ENCODE results near the gene MADD.

MADD gene

DNA sequence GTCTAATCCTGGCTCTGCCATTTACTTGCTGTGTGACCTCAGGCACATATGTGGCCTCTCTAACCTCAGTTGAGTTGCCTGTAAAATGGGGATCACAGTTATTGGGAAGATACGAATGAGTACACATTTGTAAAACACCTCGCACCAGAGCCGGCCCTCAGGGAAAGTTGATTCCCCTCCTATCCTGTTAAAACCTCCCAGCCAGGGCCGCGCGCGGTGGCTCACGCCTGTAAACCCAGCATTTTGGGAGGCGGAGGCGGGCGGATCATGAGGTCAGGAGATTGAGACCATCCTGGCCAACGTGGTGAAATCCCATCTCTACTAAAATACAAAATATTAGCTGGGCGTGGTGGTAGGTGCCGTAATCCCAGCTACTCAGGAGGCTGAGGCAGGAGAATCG is 90.4 kb downstream of the MADD start:
- DNase-seq: no peak

DNA sequence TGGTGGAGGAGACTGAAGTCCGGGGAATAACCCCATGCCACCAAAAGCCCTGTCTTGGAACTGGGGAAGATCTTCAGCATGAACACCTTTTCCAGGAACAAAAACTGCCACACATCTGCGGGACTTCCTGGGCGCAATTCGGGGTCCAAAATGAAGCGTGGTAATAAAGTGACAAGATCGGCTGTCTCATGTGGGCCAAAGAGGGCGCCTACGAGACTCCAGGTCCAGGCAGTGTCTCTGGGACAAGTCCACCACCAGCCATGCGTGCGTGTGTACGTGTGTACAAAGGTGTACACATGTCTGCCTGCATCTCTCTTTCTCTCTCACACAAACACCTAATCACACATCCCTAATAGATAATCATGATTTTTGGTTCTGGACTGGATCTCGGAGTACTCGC is 91.5 kb downstream of the MADD start:
- DNase-seq: no peak

DNA sequence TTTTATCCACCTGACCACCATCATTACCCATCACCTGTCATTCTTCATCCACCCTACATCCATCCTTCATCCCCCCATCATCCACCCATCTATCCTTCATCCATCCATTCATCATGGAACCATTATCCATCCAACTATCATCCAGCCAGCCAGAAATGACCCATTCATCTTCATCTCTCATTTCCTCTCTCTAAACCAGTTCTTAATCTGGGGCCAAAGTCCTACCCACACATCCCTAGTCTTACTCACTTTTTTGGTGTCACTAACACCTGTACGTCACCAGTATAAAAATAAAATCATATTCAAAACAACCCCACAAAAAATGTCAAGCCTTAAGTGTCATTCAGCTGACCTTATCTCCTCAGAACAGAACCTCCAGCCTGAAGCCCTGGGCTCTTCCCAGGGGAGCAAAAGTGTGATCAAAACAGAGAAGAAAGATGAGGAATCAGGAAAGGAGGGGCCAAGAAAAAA is 96.1 kb downstream of the MADD start:
- no peak for DNase-seq

DNA sequence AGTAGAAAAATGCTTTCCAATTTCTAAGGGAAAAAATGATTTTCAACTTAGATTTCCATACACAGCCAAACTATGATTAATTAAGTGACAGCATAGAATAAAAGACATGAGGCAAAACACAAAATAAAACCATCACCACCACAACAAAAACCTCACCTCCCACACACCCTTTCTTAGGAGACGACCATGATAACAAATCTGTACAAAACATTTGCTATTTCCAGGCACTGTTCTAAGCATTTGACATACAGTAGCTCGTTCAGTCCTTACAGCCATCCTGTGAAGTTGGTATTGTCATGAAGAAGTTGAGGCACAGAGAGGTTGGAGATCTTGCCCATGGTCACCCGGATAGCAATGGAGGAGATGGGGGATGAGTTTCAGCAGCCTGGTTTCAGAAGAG is 99.7 kb downstream of the MADD start:
- no peak for DNase-seq

DNA sequence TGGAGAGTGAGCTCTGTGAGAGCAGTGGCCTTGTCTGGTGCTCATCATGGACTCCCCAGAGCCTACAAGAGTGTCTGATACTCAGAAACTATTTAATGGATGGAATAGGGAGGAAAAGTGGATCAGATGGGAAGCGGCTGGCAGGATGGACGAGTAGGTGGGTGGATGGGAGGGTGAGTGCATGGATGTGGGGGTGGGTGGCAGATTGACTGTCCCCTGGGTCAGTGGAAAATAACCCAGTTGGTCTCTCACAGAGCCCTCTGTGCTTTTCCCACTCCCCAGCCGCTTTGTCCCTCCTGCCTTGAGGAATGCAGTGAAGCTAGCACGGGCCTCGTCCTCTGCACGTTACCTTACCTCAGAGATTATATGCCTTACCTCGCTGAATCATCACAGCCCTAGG is 102.5 kb downstream of the MADD start:
- DNase-seq: no peak

DNA sequence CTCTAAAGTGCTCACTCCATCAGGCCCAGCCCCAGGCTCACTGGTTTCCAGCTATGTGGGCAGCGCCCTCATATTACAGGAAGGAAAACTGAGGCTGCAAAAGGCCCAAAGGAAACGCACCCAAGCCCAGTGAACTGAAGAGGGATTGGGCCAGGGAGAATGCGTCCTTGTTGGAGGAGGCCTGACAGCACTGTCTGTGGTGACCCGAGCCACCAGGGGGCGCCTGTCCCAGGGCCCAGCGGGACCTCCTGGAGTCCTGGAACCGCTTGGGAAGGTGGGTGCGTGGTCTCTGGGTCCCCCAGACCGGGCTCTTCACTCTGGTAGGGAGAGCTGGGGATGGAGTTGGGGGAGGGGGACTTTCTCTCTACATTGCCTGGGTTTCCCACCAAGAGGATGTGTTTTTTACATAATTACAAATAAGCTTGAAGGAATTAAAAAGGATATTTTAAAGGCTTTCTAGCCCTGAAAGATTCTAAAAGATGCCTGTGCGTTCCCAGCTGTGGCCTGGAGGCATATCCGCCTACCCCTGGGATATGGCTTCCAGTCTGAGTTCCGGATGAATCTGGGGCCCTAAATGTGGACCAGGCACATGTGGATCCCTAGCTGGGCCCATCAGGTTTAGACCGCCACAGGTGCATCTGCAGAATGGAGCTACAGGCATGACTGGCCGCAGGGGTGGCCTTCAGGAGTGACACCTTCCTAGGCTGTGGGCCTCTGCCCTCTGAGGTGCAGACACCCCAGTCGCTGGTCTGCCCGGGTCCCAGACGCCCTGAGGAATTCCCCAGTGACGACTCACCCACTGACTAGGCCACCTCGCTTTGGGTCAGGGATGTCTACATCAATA is 104.2 kb downstream of the MADD start:
- peak; percentile 87 for DNase-seq

DNA sequence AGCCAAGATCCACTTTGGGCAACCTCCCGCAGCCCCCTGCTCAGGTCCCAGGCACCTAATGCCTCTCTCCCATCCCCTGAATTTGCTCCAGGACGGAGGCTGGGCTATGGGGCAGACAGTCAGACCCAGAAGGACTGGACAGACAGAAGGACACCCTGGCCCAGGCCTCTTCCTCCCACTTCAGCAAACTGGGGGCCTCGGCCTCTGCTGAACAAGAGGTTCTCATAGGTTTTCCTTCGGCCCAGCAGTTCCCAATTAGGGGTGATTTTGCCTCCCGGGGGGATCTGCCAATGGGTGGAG is 104.7 kb downstream of the MADD start:
- no peak for DNase-seq

DNA sequence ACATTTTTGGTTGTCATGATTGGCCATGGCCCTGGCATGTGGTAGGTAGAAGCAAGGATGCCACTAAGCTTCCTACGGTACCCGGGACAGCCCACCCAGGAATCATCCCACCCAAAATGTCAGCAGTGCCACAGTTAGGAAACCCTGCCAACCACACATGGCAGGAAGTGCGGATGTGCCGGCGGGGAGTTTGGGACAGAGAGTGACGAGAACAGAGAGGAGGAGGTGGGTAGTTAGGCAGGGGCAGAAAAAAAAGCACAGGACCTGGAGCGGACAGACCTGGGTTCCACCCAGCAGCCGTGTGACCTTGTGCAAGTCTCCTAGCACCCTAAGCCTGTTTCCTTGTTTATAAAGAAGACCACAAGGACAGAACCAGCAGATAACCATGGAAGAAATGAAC is 105.1 kb downstream of the MADD start:
- no peak for DNase-seq

DNA sequence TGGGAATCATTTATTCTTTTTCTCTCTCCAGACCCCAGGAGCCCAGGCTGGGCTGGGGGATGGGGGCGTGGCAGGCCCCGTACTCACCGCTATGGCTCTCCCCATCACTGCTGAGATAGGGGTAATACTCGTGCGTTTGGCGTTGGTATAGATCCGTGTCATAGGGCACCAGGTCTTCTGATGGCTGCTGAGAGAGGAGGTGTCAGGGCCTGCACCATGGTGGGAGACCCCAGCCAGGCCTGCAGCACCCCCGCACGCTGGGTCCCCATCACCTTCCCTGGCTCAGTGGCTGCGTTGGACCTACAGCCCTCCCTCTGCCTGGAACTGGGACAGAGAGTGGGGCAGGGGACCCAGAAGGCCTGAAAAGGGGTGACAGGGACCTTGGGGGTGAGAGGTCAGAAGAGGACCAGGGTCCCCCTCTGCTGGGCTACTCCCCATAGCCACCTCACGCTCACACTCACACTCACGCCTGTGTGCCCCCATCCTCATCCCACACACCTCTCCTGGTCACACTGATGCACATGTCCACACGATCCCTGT is 105.7 kb downstream of the MADD start:
- no peak for DNase-seq

DNA sequence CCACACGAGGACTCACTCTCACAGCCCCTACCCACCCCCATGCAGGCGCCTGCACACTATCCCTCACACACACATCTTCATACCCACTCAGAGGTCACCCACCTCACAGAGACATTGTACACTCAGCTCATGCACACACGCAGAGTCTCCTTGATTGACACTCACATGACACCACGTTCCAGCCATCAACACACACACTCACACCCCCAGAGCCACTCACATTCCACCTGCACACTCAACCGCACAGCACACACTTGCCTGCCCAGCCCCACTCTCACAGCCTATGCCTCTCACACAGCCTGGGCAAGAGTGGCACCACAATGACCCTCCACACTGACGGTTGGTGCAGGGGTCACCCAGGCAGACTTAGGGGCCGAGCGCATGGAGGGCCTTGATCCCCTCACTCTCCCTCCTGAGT is 106.2 kb downstream of the MADD start:
- no peak for DNase-seq

DNA sequence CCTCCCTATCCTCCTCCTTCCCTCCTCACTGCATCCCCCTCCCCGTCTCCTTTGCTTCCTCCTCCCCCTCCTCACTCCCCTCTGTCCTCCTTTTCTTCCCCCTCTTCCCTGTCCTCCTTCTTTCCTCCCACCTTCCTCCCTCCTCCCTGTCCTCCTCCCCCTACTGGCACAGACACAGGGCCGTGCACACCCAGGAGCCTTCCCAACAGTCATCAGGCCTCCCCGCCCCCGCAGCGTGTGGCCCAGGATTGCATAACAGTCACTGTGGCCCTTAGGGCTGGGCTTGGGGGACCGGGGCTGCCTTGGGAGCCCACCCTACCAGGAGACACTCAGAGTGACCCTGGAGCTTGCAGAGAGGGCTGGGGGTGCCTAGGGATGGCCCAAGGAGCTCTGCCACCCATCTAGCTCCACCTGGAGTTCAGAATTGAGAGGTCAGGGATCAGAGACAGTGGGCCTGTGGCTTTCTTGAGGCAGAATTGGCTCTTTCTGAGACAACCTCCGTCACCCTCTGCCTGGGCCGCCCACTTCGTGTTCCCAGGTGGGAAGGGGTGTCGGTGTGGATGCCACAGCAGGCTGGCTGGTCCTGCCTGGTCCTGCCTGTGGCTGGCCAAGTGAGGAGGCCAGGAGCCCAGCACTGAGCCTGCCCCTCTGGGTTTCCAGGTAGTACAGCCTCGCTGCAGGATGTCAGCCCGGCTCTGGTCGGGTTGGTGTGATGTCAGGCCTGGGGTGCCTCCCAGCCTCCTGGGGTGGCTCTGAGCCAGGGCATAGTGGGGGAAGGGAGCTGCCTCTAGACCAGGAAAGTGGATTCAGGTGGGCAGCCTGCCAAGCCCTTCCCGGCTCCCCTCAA is 106.8 kb downstream of the MADD start:
- DNase-seq: no peak

DNA sequence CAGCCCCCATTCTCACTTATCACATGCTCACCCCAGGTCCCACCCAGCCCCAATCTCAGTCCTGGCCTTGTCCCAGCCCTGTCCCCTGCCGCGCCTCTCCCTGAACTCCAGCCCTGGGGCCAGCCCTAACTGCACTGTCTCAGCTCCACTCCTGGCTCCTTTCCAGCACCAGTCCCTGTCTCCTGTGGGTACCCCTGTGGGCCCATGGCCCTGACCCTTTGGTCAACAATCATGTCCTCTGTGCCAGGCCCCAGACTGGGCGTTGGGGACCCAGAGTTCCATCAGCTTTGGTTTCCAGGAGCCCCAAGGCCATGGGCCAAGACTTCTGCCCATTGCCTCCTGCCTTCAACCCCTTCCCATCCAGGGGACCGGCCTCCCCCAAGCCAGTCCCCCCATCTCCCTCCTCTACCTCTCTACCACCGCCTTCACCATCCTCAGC is 107.7 kb downstream of the MADD start:
- no peak for DNase-seq

DNA sequence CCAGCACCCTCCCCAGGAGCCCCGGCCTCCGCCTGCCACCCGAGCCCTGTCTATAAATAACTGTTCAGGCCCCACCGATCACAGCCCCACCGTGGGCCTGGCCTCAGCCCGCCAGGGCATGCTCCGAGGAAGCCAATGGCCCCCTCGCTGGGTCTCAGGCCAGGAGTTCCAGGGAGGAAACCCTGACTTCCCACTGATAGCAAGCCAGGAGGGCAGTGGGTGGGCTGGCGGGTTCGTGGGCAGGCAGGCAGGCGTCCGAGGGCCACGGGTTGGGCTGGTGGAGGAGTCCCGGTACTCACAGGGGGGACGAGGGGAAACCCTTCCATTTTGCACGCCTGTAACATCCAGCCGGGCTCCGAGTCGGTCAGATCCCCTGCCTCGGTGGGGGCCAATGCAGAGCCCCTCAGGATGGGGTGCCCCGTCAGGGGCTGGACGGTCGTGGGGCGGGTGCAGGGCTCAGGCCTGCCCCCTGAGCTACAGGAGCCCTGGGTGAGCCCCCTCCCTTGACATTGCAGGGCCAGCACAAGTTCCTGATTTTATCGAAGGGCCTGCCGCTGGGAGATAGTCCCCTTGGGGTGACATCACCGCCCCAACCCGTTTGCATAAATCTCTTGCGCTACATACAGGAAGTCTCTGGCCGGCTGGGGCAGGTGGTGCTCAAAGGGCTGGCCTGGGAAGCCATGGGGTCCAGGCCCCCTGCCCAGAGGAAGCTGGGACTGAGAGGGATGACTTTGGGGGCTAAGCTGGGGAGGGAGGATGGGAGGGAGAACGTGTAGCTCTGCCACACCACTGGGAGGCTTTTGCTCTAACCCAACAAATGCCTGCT is 108.3 kb downstream of the MADD start, which contains the start of gene SPI1:
SPI1 (minus strand) TSS at position 538 of the 826 bp plus-strand sequence; CDS start at position 344, 194 bp downstream.
- no peak for DNase-seq

DNA sequence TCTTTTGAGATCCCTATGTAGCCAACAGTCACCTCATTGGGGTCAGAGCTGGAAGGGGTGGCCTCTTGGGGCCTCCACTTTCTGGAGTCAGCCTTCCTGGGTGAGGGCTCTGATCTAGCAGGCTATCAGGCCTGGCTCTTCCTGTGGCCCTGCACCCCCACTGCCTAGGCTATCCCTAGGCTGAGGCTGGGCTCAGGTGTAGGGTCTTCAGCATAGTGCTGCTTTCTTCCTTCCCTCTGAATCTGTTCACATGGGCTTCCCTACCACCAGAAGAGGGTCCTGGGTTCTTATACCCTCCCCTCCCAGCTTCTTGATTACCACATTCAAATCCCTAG is 108.9 kb downstream of the MADD start:
- DNase-seq: no peak

DNA sequence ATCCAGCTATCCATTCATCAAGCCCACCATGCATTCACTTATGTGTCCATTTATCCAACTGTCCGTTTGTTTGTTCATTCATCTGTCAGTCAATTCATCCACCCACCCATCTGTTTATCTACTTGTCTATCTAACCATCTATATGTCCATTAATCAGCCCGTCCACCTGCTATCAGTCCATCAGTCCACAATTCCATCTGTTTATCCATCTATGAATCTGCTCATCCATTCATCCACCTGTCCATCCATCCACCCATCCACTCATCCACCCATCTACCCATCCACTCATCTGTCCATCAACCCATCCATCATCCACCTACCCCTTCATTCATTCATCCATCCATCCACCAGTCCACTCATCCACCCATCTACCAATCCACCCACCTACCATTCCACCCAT is 109.4 kb downstream of the MADD start:
- no peak for DNase-seq

Measured in stimulated activated CD4-positive, alpha-beta T cell treated with anti-CD3 and anti-CD28 coated beads, Interleukin-2, amount 100 ng/mL, for 48 hours (primary cell).